GM23338 (cell line): Measurements from ENCODE around the gene ADPGK. TPM values are rescaled to one million over a fixed set of nuclear protein-coding genes. Genes with fewer than 3 reads are reported as not detected.

ENCODE experiments used
- ATAC-seq: fragments of 200-7000 bp; cut with Tn5 transposase; 3 replicates; pipeline ENCODE4 v1.9.1; 2020
- DNase-seq: peaks from one replicate; pipeline ENCODE4 v3.0.0-alpha.2; 2015; ENCODE audit warnings: low spot score
- H2AFZ ChIP-seq: fragments of 200-600 bp; sonication (generic); 2 replicates; pipeline ENCODE4 v1.8.0; 2016; ENCODE audit warnings: antibody characterized with exemption, mild to moderate bottlenecking, moderate library complexity
- H3F3A ChIP-seq: fragments of 200-600 bp; sonication (generic); replicated peaks from 2 replicates; pipeline ENCODE4 v1.8.0; 2017; ENCODE audit warnings: antibody characterized with exemption, mixed run types, low read depth
- H3K27ac ChIP-seq: fragments of 200-600 bp; sonication (generic); 2 replicates; pipeline ENCODE4 v1.6.1; 2016; ENCODE audit warnings: low read depth
- H3K27me3 ChIP-seq: fragments of 200-600 bp; sonication (generic); 2 replicates; pipeline ENCODE4 v1.8.0; 2016; ENCODE audit warnings: mild to moderate bottlenecking, mixed run types, moderate library complexity; ENCODE audit not compliant: insufficient read depth
- H3K36me3 ChIP-seq: fragments of 200-600 bp; sonication (generic); 2 replicates; pipeline ENCODE4 v1.8.0; 2016; ENCODE audit warnings: mild to moderate bottlenecking; ENCODE audit not compliant: insufficient read depth
- H3K4me1 ChIP-seq: fragments of 200-600 bp; sonication (generic); 2 replicates; pipeline ENCODE4 v1.8.0; 2016; ENCODE audit warnings: mild to moderate bottlenecking, moderate library complexity; ENCODE audit not compliant: insufficient read depth
- H3K4me2 ChIP-seq: fragments of 200-600 bp; sonication (generic); 2 replicates; pipeline ENCODE4 v1.7.1; 2017; ENCODE audit warnings: mixed run types
- H3K4me3 ChIP-seq: fragments of 200-600 bp; sonication (generic); 2 replicates; pipeline ENCODE4 v1.6.1; 2016; ENCODE audit warnings: mixed run types
- H3K79me2 ChIP-seq: fragments of 200-600 bp; sonication (generic); replicated peaks from 2 replicates; pipeline ENCODE4 v1.8.0; 2017; ENCODE audit warnings: mild to moderate bottlenecking; ENCODE audit not compliant: insufficient read depth
- H3K9me2 ChIP-seq: fragments of 200-600 bp; sonication (generic); 2 replicates; pipeline ENCODE4 v1.8.0; 2017; ENCODE audit not compliant: insufficient read depth
- H4K20me1 ChIP-seq: fragments of 200-600 bp; sonication (generic); replicated peaks from 2 replicates; pipeline ENCODE4 v1.8.0; 2017; ENCODE audit warnings: mild to moderate bottlenecking; ENCODE audit not compliant: insufficient read depth
- H3K27ac Mint-ChIP-seq: 2 replicates; pipeline ENCODE4 v1.8.0; 2020; ENCODE audit warnings: inconsistent platforms, mild to moderate bottlenecking, moderate library complexity, mixed read lengths
- H3K27me3 Mint-ChIP-seq: 3 replicates; pipeline ENCODE4 v1.8.0; 2022; ENCODE audit warnings: low read depth, mild to moderate bottlenecking, moderate library complexity, mixed read lengths, inconsistent platforms; ENCODE audit not compliant: insufficient read depth, poor library complexity
- H3K36me3 Mint-ChIP-seq: 3 replicates; pipeline ENCODE4 v1.8.0; 2021; ENCODE audit warnings: low read depth, mild to moderate bottlenecking, inconsistent platforms, moderate library complexity, mixed read lengths
- H3K4me1 Mint-ChIP-seq: 3 replicates; pipeline ENCODE4 v1.8.0; 2020; ENCODE audit warnings: mild to moderate bottlenecking, inconsistent platforms, mixed read lengths
- H3K4me3 Mint-ChIP-seq: 3 replicates; pipeline ENCODE4 v1.8.0; 2021; ENCODE audit warnings: moderate library complexity, mild to moderate bottlenecking, inconsistent platforms, mixed read lengths
- H3K9me3 Mint-ChIP-seq: 3 replicates; pipeline ENCODE4 v1.8.0; 2020; ENCODE audit warnings: moderate library complexity, mild to moderate bottlenecking, inconsistent platforms, mixed read lengths
- CREB1 ChIP-seq: fragments of 250-450 bp; sonication (Bioruptor Pico); IDR thresholded peaks from 2 replicates; pipeline ENCODE4 v1.5.0; 2020; ENCODE audit warnings: low read depth, mild to moderate bottlenecking, moderate library complexity
- CTCF ChIP-seq, 2 experiments: fragments of 200-600 bp in 1 of 2; sonication (generic) in 1 of 2; conservative IDR thresholded peaks; 2 replicates each; pipeline versions ENCODE4 v1.5.1 to v1.6.1; 2016 to 2017; ENCODE audit warnings: antibody characterized with exemption in 2 of 2, low read depth in 2 of 2, mild to moderate bottlenecking in 2 of 2, moderate library complexity in 1 of 2
- ETS1 ChIP-seq: IDR thresholded peaks from 2 replicates; pipeline ENCODE4 v1.6.1; 2016; ENCODE audit warnings: antibody characterized with exemption
- EZH2 ChIP-seq: fragments of 200-600 bp; sonication (generic); IDR thresholded peaks from one replicate; pipeline ENCODE4 v1.8.0; 2017; ENCODE audit warnings: antibody characterized with exemption, mild to moderate bottlenecking, low read depth; ENCODE audit not compliant: unreplicated experiment
- EZH2phosphoT487 ChIP-seq: fragments of 200-600 bp; sonication (generic); IDR thresholded peaks from one replicate; pipeline ENCODE4 v1.8.1; 2018; ENCODE audit warnings: antibody characterized with exemption; ENCODE audit not compliant: unreplicated experiment
- JUNB ChIP-seq: IDR thresholded peaks from one replicate; pipeline ENCODE4 v1.6.1; 2016; ENCODE audit warnings: antibody characterized with exemption; ENCODE audit not compliant: unreplicated experiment
- NANOG ChIP-seq: IDR thresholded peaks from 2 replicates; pipeline ENCODE4 v1.6.1; 2016; ENCODE audit warnings: antibody characterized with exemption, borderline replicate concordance
- POLR2AphosphoS5 ChIP-seq: IDR thresholded peaks from 2 replicates; pipeline ENCODE4 v1.6.1; 2016; ENCODE audit warnings: antibody characterized with exemption, low read depth
- STAT1 ChIP-seq: IDR thresholded peaks from one replicate; pipeline ENCODE4 v1.6.1; 2016; ENCODE audit warnings: antibody characterized with exemption; ENCODE audit not compliant: unreplicated experiment
- ZNF114 ChIP-seq: fragments of 250-450 bp; sonication (Bioruptor Pico); IDR thresholded peaks from 2 replicates; pipeline ENCODE4 v1.5.0; 2020; ENCODE audit warnings: mild to moderate bottlenecking, moderate library complexity
- ZNF331 ChIP-seq: fragments of 250-450 bp; sonication (Bioruptor Pico); IDR thresholded peaks from 2 replicates; pipeline ENCODE4 v1.5.0; 2020; ENCODE audit warnings: low read depth, mild to moderate bottlenecking, moderate library complexity
- polyA plus RNA-seq: library from polyadenylated mRNA; unstranded; fragments of >200 nt; fragmentation: Nextera tagmentation; extraction: Ambion mirVana; gene quantifications from 2 replicates; pipeline ENCODE4 v1.2.1, GENCODE V29; 2016
- total RNA-seq: library from RNA; depleted of rRNA; stranded (reverse); fragments of >200 nt; shearing (Covaris generic); gene quantifications from 2 replicates; pipeline ENCODE4 v1.2.3, GENCODE V29; 2014
- TF ChIP-seq, protein P1 (sequence below): fragments of 250-450 bp; sonication (Bioruptor Pico); IDR thresholded peaks from 2 replicates; pipeline ENCODE4 v1.5.0; 2020; ENCODE audit warnings: mild to moderate bottlenecking, moderate library complexity
- TF ChIP-seq, protein P2 (sequence below): IDR thresholded peaks from one replicate; pipeline ENCODE4 v1.6.1; 2018; ENCODE audit warnings: antibody characterized with exemption; ENCODE audit not compliant: unreplicated experiment

ADPGK gene
- total and polyA plus RNA-seq, 2 experiments from 2014 or later, result 21.5 to 57.0 TPM

DNA sequence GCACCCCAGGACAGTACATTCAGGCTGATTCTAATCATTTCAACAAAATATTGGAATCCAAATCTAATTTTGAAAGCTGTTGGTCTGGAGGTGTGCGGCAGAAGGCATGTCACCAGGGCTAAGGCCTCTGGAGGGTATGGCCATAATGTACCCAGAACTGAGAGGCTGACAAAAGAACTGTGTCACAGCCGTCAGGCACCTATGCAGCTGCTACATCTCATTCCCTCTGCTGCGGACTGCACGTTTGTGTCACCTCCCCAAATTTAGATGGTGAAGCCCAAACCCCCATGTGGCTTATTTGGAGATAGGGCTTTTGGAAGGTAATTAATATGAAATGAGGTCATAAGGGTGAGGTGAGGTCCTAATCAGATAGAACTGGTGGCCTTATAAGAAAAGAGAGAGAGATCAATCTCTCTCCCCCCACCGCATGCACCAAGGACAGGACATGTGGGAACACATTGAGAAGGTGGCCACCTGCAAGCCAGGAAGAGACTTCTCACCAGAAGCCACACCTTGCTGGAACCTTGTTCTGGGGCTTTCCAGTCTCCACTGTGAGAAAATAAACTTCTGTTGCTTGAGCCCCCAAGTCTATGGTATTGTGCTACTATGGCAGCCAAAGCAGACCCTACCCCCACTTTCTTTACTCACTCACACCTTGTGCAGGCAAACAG is 22.8 kb downstream of the ADPGK start:
- Mint-ChIP-seq H3K9me3 (no peaks in the 10 kb centered on the region; the same call in 2 of the 3 replicates), H3K4me3 (no peak overlapping the region), H3K4me1 (no peaks in the 10 kb centered on the region), H3K36me3 (peaks cover 49% of the 10 kb centered on the region), H3K27me3 (peaks cover 3% of the 10 kb centered on the region), H3K27ac (no peak overlapping the region)
- Histone ChIP-seq H2AFZ (no peak overlapping the region), H3K4me3 (no peak overlapping the region), H3K27ac (no peak overlapping the region), H4K20me1 (peaks cover 10% of the 10 kb centered on the region), H3K4me1 (no peaks in the 10 kb centered on the region), H3K79me2 (no peaks in the 10 kb centered on the region; the same call in 1 of the 2 replicates), H3K36me3 (peaks cover 19% of the 10 kb centered on the region; the same call in 1 of the 2 replicates), H3K27me3 (no peaks in the 10 kb centered on the region), H3F3A (no peaks in the 10 kb centered on the region), H3K4me2 (no peak overlapping the region), H3K9me2 (no peaks in the 10 kb centered on the region)
- ATAC-seq, result no peak
- DNase-seq, result no peak
- TF ChIP-seq ETS1 (no peak), ZNF331 (CRISPR knock-in tag) (no peak), EZH2 (no peak), POLR2AphosphoS5 (no peak), CREB1 (CRISPR knock-in tag) (no peak), JUNB (no peak), ZNF114 (CRISPR knock-in tag) (no peak), EZH2phosphoT487 (no peak), CTCF (conservative IDR thresholded peaks at IDR 0.05; ENCODE audit: low read depth in 2 of 2) (no peak), NANOG (no peak), STAT1 (no peak)
- TF ChIP-seq, protein P1, sequence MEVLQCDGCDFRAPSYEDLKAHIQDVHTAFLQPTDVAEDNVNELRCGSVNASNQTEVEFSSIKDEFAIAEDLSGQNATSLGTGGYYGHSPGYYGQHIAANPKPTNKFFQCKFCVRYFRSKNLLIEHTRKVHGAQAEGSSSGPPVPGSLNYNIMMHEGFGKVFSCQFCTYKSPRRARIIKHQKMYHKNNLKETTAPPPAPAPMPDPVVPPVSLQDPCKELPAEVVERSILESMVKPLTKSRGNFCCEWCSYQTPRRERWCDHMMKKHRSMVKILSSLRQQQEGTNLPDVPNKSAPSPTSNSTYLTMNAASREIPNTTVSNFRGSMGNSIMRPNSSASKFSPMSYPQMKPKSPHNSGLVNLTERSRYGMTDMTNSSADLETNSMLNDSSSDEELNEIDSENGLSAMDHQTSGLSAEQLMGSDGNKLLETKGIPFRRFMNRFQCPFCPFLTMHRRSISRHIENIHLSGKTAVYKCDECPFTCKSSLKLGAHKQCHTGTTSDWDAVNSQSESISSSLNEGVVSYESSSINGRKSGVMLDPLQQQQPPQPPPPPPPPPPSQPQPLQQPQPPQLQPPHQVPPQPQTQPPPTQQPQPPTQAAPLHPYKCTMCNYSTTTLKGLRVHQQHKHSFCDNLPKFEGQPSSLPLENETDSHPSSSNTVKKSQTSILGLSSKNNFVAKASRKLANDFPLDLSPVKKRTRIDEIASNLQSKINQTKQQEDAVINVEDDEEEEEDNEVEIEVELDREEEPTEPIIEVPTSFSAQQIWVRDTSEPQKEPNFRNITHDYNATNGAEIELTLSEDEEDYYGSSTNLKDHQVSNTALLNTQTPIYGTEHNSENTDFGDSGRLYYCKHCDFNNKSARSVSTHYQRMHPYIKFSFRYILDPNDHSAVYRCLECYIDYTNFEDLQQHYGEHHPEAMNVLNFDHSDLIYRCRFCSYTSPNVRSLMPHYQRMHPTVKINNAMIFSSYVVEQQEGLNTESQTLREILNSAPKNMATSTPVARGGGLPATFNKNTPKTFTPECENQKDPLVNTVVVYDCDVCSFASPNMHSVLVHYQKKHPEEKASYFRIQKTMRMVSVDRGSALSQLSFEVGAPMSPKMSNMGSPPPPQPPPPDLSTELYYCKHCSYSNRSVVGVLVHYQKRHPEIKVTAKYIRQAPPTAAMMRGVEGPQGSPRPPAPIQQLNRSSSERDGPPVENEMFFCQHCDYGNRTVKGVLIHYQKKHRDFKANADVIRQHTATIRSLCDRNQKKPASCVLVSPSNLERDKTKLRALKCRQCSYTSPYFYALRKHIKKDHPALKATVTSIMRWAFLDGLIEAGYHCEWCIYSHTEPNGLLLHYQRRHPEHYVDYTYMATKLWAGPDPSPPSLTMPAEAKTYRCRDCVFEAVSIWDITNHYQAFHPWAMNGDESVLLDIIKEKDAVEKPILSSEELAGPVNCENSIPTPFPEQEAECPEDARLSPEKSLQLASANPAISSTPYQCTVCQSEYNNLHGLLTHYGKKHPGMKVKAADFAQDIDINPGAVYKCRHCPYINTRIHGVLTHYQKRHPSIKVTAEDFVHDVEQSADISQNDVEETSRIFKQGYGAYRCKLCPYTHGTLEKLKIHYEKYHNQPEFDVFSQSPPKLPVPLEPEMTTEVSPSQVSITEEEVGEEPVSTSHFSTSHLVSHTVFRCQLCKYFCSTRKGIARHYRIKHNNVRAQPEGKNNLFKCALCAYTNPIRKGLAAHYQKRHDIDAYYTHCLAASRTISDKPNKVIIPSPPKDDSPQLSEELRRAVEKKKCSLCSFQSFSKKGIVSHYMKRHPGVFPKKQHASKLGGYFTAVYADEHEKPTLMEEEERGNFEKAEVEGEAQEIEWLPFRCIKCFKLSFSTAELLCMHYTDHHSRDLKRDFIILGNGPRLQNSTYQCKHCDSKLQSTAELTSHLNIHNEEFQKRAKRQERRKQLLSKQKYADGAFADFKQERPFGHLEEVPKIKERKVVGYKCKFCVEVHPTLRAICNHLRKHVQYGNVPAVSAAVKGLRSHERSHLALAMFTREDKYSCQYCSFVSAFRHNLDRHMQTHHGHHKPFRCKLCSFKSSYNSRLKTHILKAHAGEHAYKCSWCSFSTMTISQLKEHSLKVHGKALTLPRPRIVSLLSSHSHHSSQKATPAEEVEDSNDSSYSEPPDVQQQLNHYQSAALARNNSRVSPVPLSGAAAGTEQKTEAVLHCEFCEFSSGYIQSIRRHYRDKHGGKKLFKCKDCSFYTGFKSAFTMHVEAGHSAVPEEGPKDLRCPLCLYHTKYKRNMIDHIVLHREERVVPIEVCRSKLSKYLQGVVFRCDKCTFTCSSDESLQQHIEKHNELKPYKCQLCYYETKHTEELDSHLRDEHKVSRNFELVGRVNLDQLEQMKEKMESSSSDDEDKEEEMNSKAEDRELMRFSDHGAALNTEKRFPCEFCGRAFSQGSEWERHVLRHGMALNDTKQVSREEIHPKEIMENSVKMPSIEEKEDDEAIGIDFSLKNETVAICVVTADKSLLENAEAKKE (CRISPR knock-in tag), result no peak
- TF ChIP-seq, protein P2, sequence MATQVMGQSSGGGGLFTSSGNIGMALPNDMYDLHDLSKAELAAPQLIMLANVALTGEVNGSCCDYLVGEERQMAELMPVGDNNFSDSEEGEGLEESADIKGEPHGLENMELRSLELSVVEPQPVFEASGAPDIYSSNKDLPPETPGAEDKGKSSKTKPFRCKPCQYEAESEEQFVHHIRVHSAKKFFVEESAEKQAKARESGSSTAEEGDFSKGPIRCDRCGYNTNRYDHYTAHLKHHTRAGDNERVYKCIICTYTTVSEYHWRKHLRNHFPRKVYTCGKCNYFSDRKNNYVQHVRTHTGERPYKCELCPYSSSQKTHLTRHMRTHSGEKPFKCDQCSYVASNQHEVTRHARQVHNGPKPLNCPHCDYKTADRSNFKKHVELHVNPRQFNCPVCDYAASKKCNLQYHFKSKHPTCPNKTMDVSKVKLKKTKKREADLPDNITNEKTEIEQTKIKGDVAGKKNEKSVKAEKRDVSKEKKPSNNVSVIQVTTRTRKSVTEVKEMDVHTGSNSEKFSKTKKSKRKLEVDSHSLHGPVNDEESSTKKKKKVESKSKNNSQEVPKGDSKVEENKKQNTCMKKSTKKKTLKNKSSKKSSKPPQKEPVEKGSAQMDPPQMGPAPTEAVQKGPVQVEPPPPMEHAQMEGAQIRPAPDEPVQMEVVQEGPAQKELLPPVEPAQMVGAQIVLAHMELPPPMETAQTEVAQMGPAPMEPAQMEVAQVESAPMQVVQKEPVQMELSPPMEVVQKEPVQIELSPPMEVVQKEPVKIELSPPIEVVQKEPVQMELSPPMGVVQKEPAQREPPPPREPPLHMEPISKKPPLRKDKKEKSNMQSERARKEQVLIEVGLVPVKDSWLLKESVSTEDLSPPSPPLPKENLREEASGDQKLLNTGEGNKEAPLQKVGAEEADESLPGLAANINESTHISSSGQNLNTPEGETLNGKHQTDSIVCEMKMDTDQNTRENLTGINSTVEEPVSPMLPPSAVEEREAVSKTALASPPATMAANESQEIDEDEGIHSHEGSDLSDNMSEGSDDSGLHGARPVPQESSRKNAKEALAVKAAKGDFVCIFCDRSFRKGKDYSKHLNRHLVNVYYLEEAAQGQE, result no peak
